SW480 (cell line): ENCODE measurements around the gene TTYH1.
A peak's percentile ranks its signal among the peaks of the same experiment; 100 is the strongest.

Source experiments
- DNase-seq: peaks from one replicate; pipeline ENCODE4 v3.0.0-alpha.2; 2016; ENCODE audit warnings: low spot score

The TTYH1 gene

DNA sequence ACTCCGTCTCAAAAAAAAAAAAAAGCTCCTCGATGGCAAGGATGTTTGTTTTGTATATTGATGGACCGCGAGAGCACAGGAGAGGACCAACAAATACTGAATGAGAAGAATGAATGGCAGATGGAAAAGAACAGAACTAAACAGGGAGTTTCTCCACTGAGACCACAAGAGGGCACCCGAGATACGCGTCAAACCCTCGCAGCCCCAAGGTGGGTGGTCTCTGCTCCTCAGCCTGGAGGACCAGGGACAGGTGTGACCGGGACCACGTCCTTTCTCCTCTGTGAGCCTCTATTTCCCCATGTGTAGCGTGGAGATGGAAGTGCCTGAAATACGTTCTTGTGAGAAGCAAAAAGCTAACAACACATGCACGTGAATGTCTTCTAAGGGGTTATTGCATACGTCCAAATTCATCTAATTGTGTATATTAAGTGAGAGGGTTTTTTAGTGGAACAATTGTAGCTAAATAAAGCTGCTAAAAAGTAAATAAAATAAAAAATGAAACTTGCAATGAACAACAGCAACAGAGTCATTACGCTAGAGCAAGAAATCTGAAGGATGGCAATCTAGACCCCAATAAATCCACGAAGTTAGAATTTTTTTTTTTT lies 66.2 kb downstream of the TTYH1 start:
- peak; percentile 66 for DNase-seq

DNA sequence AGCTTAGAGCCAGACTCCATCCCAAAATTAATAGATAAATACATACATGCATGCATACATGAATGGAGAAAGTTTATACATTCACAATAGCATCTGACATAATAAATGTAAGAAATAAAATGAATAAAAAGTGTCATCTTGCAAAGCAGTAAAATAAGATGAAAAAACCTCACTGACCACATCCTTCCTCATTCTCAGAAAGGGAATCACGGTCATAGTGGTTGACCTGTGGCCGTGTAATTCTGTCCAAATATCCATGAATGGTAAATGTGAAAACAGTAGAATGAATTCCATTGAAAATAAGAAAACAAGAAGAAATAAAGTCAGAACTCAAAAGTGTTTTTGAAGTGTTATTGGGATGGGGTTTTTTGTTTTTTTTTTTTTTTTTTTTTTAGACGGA lies 67.6 kb downstream of the TTYH1 start:
- DNase-seq = no peak

DNA sequence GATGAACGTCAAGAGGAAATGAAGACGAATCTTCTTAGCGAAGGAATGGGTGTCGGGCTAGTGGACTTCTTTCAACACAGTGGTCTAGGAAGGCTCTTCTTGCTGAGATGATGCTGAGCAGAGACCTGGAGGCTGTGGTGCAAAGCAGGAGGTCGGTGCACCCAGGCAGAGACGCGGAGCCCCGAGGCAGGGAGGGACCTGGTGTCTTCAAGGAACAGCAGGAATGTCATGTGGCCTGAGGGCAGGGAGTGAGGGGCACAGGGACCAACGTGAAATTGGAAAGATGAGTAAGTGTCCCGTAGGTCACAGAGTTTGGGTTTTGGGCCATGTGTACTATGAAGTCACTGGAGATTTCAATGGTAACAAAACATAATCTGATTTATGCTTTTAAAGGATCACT lies 69.2 kb downstream of the TTYH1 start:
- no peak for DNase-seq

GRCh38 chr19:54485851-54486250 lies 70.6 kb downstream of the TTYH1 start:
- no peak for DNase-seq
